Epithelial cell of esophagus (primary cell): Measurements from ENCODE around the gene OSGEPL1.

Experiments used
- DNase-seq: peaks from one replicate; pipeline ENCODE4 v3.0.0; 2010; ENCODE audit warnings: low read depth
- H3K4me3 ChIP-seq: 2 replicates; pipeline ENCODE4 v1.5.1; 2011; ENCODE audit warnings: mild to moderate bottlenecking, low read length, control low read depth
- CTCF ChIP-seq: IDR thresholded peaks from 2 replicates; pipeline ENCODE4 v1.5.1; 2011; ENCODE audit warnings: low read depth, mild to moderate bottlenecking, low read length, control low read depth, inconsistent platforms; ENCODE audit not compliant: insufficient read depth; ENCODE audit errors: missing control alignments

OSGEPL1 gene

GRCh38 chr2:189762551-189763298, at the start of gene OSGEPL1:
OSGEPL1 (minus strand) TSS chr2:189762792; CDS start chr2:189761640, 1,152 bp downstream.
- TF ChIP-seq CTCF = peak; percentile 59
- H3K4me3 ChIP-seq = peak within 1 kb of the TSS; percentile 65
- DNase-seq = peak; percentile 96

- DNase-seq = no peak
- no peak for TF ChIP-seq CTCF
- H3K4me3 ChIP-seq = no peak overlapping the region
These were observed 40.8 kb upstream of the OSGEPL1 start for GRCh38 chr2:189803431-189803830.

- H3K4me3 ChIP-seq = no peak overlapping the region
- TF ChIP-seq CTCF = no peak
- DNase-seq = peak; percentile 61
These were observed 39.9 kb upstream of the OSGEPL1 start for GRCh38 chr2:189802396-189802912.

GRCh38 chr2:189799531-189799930, 36.9 kb upstream of the OSGEPL1 start:
- H3K4me3 ChIP-seq = no peak overlapping the region
- TF ChIP-seq CTCF = no peak
- peak; percentile 68 for DNase-seq

GRCh38 chr2:189799030-189799331, 36.4 kb upstream of the OSGEPL1 start:
- TF ChIP-seq CTCF = no peak
- H3K4me3 ChIP-seq = no peak overlapping the region
- no peak for DNase-seq

- peak; percentile 42 for TF ChIP-seq CTCF
- no peak overlapping the region for H3K4me3 ChIP-seq
- DNase-seq = peak; percentile 39
These were observed 35.9 kb upstream of the OSGEPL1 start for GRCh38 chr2:189798312-189799029.

GRCh38 chr2:189797902-189798301, 35.3 kb upstream of the OSGEPL1 start:
- no peak for DNase-seq
- TF ChIP-seq CTCF = no peak
- H3K4me3 ChIP-seq = no peak overlapping the region
